ENCODE data around the gene NOS3.

The NOS3 gene

DNA sequence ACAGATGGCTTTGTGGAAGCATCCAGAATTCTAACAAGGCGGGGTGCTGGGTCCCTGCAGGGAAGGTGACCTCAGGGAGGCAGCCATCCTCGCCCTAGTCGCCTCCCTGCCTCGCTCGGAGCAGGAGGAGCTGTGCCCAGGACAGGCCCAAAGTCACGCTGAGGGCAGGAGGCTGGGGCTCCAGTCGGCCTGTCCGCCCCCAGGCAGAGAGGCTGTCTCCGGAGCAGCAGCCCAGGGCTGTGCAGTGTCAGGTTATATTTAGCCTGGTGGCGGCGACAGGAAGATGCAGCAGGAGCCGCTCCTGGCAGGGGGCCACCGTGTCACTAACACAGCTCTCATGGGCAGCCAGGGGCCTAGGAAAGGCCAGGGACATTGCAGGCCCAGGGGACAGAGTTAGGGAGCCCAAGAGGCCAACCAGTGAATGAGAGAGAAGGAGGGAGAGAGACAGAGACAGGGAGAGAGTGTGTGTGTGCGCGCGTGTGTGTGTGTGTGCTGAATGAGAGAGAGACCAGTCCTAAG lies 26.2 kb upstream of the NOS3 start:
- no peak for DNase-seq (ENCODE audit: low read depth, low spot score)
- in situ Hi-C loops (cut with HindIII; ENCODE audit: low sequenced_read_pairs), result no loop called here
- no peak overlapping the region for H3K4me3 ChIP-seq (ENCODE audit: low read depth, low read length)
- TF ChIP-seq, protein P1, sequence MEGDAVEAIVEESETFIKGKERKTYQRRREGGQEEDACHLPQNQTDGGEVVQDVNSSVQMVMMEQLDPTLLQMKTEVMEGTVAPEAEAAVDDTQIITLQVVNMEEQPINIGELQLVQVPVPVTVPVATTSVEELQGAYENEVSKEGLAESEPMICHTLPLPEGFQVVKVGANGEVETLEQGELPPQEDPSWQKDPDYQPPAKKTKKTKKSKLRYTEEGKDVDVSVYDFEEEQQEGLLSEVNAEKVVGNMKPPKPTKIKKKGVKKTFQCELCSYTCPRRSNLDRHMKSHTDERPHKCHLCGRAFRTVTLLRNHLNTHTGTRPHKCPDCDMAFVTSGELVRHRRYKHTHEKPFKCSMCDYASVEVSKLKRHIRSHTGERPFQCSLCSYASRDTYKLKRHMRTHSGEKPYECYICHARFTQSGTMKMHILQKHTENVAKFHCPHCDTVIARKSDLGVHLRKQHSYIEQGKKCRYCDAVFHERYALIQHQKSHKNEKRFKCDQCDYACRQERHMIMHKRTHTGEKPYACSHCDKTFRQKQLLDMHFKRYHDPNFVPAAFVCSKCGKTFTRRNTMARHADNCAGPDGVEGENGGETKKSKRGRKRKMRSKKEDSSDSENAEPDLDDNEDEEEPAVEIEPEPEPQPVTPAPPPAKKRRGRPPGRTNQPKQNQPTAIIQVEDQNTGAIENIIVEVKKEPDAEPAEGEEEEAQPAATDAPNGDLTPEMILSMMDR (IDR thresholded peaks at IDR 0.05; ENCODE audit: low read depth, low read length), result no peak

- DNase-seq (ENCODE audit: low read depth, low spot score), result no peak
- in situ Hi-C loops (cut with HindIII; ENCODE audit: low sequenced_read_pairs), result no loop called here
- TF ChIP-seq, protein P1 (IDR thresholded peaks at IDR 0.05; ENCODE audit: low read depth, low read length), result no peak
- no peak overlapping the region for H3K4me3 ChIP-seq (ENCODE audit: low read depth, low read length)
These were observed 25.5 kb upstream of the NOS3 start for GRCh38 chr7:150965273-150965830.

GRCh38 chr7:150966002-150966401 lies 24.8 kb upstream of the NOS3 start:
- no peak for DNase-seq (ENCODE audit: low read depth, low spot score)
- H3K4me3 ChIP-seq (ENCODE audit: low read depth, low read length), result no peak overlapping the region
- TF ChIP-seq, protein P1 (IDR thresholded peaks at IDR 0.05; ENCODE audit: low read depth, low read length), result no peak
- in situ Hi-C loops (cut with HindIII; ENCODE audit: low sequenced_read_pairs), result no loop called here

DNA sequence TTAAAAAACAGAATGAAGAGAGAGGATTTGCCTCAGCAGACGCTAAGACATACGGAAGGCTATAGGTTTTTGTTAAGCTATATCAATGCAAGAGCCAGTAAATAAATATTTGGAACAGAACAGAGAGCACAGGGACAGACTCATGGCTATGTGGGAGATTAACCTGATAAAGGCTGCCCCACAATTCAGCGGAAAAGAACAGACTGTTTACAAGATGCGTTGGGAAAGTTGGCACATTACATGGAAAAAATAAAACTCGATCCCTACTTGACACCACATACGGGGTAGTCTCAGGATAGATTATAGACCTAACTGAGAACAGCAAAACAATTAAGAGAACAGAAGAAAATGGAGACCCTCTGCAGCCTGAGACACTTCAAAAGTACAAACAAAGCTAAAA lies 23.5 kb upstream of the NOS3 start:
- DNase-seq (ENCODE audit: low read depth, low spot score), result no peak
- in situ Hi-C loops (cut with HindIII; ENCODE audit: low sequenced_read_pairs), result no loop called here
- no peak overlapping the region for H3K4me3 ChIP-seq (ENCODE audit: low read depth, low read length)
- TF ChIP-seq, protein P1 (IDR thresholded peaks at IDR 0.05; ENCODE audit: low read depth, low read length), result no peak

DNA sequence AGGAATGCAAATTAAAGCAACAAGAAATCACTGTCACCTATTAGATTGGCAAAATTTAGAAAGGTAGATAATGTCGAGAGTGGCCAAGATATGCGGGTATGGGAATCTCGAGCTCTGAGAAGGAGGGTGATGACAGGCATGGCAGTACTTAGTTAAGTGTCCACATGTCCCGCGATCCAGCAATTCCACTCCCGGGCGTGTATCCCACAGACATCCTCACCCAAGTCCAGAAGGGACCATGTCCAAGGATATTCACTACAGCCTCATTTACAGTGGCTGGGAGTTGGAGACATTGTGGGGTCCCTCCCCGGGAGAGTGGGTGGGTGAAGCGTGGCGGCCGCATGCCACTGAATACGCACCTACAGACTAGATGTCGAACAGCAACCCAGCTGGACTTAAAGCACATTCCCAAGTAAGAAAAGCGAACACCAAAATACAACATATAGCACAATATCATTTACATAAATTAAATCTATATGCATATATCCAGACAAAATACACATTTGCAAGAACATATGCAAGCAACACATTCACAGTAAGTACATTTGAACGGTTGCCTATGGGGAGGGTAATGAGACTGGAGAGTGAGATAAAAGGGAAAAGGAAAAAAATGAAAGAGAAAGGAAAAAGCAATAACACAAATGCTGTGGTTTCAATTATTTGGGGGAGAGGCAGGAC lies 22.6 kb upstream of the NOS3 start:
- TF ChIP-seq, protein P1 (IDR thresholded peaks at IDR 0.05; ENCODE audit: low read depth, low read length), result no peak
- no peak overlapping the region for H3K4me3 ChIP-seq (ENCODE audit: low read depth, low read length)
- in situ Hi-C loops (cut with HindIII; ENCODE audit: low sequenced_read_pairs), result no loop called here
- DNase-seq (ENCODE audit: low read depth, low spot score), result no peak

GRCh38 chr7:150968734-150969372 lies 22.0 kb upstream of the NOS3 start:
- TF ChIP-seq, protein P1 (IDR thresholded peaks at IDR 0.05; ENCODE audit: low read depth, low read length), result no peak
- DNase-seq (ENCODE audit: low read depth, low spot score), result no peak
- no peak overlapping the region for H3K4me3 ChIP-seq (ENCODE audit: low read depth, low read length)
- in situ Hi-C loops (cut with HindIII; ENCODE audit: low sequenced_read_pairs), result no loop called here

All from astrocyte of the spinal cord (primary cell).